ENCODE data around the gene ZNG1C.
"Not testable (repeated sequence)": the region's sequence is repeated elsewhere in the genome, so short reads cannot be mapped to it uniquely, and the experiment has no call there.

ZNG1C gene

GRCh38 chr9:68343242-68343641 is 101.5 kb downstream of the ZNG1C start:
- DNase-seq: not testable (repeated sequence)

GRCh38 chr9:68343992-68344391 is 102.2 kb downstream of the ZNG1C start:
- DNase-seq: not testable (repeated sequence)
